CD4-positive, alpha-beta T cell treated with Interleukin-1 beta for 1 hour (primary cell): ENCODE measurements around the gene C10orf95.
A peak's percentile ranks its signal among the peaks of the same experiment; 100 is the strongest.

Source experiments
- DNase-seq, 2 donors: peaks; one replicate each; pipeline ENCODE4 v3.0.0-alpha.2; 2020 to 2022

C10orf95 gene

GRCh38 chr10:102433619-102434046 is 17.7 kb downstream of the C10orf95 start:
- no peak for DNase-seq

DNA sequence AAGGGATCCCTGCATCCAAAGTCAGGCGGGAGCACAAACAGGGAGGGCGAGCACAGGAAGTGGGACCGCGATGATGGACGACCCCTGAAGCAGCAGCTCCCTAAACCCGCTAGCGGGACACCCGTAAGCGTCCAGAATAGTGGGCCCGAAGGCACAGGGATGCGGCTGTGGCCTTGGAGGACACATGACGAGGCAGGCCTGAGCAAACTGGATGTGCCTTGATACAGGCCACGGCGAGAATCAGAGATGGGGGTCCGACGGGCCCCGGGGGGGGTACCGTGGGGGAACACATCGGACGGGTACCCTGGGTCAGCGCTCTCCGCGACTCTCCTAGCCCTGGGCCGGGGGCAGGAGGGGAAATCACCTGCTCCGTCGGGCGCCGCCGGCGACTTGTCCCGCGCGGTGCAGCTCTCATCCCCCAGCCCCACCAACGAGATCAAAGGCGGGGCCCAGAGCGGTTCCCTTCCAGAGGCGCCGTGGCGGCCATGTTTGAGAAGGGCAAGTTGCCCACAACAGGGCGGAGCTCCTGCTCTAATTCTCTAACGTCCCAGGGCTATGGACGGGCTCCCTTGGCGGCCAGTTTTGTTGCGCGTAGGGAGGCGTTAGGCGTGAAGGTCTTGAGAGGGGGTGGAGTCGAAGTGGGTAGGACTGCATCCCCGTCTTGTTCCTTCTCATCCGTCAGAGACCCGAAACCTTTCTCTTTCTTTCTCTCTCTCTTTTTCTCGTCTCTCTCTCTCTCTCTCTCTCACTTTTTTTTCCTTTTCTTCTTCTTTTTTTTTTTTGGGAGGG is 19.0 kb downstream of the C10orf95 start, which contains the start of gene CUEDC2:
Gene CUEDC2 (minus strand): TSS at position 413 of the 789 bp plus-strand sequence. CDS start 7,386 bp downstream, outside the sequence.
- peak; percentile 93 to 97 for DNase-seq

DNA sequence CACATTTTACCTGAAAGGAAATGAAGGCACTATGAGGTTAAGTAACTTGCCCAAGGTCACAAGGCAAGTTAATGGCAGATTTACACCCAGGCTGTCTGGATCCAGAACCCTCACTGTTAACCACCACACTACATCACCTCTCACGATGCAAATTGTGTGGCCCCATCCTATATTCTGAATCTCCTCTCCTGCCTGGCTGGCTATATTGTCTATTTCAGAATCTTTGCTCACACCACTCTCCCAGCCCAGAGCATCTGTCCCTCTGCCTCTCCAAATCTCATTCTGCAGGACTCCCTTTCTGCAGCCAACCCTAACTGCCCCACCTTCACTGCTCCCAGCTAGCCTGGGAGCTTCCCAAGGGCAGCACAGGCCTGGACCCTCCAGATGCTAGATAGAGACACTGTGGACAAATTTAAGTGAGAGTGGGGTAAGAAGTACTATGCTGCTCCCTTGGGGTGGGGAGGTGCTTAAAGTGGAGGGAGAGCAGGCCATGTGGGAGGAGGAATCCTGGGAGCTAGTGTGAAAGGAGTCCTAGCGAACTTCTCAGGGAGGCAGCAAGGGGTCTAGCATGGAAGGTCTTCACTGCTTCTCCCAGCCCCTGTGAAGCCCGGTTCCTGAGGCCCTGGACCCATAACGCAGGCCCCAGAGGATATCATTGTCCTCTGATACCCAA is 19.8 kb downstream of the C10orf95 start:
- no peak for DNase-seq

- DNase-seq, result no peak
Observed at GRCh38 chr10:102429468-102429867, 21.9 kb downstream of the C10orf95 start.

DNA sequence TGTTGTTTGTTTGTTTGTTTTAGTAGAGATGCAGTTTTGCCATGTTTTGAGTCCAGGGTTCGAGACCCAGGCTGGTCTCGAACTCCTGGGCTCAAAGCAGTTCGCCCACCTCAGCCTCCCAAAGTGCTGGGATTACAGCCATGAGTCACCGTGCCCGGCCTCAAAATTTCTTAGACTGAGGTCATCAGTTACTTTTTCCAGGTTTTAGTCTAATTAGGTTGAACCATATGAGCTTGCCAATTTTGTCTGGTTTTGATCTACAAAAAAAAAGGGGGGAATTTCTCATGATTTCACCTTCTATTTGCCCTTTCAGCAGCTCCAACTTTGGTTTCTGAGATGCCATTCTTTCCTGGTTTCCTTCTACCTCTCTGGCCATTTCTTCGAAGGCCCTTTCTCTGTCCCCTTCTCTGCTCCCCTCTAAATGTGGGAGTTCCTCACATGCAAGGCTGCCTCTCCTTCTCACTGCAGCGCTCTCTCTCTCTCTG is 24.5 kb downstream of the C10orf95 start:
- no peak for DNase-seq

GRCh38 chr10:102425444-102425843 is 25.9 kb downstream of the C10orf95 start:
- DNase-seq, result no peak

DNA sequence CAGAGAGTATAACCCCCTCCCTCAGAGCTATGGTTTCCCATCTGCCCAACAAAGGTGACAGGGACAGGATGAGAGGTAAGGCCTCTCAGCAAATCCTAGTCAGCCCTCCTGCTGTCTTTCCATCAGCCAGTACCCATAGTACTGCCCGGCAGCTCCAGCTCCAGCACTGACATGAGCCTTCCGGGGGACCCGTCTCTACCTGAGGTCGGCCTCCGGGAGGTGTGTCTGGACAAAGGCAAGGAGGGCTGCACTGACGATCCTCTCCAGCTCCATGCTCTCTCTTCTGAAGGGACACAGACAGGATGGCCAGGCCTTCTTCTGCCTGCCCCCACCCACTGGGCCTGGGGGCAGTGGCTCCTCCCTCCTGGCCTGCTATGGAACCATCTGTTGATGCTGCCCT is 26.4 kb downstream of the C10orf95 start:
- no peak for DNase-seq

GRCh38 chr10:102424145-102424544 is 27.2 kb downstream of the C10orf95 start:
- no peak for DNase-seq

GRCh38 chr10:102423372-102423968 is 27.9 kb downstream of the C10orf95 start:
- no peak for DNase-seq

DNA sequence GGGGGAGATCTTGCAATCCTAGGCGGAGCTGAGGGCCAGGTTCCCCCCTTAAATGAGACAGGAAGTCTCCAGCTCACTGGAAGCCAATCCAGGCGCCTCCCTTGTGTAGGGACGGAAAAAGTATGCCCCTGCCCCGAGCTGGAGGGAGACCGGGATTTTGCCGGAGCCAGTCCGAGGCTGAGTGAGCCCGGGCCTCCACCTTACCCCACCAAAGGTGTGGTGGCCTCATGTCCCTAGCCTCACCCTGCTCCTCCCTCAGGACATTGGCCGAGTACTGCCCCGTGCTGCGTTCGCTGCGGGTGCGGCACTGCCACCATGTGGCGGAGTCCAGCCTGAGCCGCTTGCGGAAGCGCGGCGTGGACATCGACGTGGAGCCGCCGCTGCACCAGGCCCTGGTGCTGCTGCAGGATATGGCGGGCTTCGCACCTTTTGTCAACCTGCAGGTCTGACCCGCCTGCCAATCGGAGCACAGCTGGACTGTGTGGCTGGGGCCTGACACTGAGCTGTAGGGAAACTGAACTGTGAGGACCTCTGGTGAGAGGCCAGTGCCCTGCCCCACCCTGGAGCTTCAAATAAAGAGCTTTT is 28.7 kb downstream of the C10orf95 start:
- peak; percentile 57 to 72 for DNase-seq

DNA sequence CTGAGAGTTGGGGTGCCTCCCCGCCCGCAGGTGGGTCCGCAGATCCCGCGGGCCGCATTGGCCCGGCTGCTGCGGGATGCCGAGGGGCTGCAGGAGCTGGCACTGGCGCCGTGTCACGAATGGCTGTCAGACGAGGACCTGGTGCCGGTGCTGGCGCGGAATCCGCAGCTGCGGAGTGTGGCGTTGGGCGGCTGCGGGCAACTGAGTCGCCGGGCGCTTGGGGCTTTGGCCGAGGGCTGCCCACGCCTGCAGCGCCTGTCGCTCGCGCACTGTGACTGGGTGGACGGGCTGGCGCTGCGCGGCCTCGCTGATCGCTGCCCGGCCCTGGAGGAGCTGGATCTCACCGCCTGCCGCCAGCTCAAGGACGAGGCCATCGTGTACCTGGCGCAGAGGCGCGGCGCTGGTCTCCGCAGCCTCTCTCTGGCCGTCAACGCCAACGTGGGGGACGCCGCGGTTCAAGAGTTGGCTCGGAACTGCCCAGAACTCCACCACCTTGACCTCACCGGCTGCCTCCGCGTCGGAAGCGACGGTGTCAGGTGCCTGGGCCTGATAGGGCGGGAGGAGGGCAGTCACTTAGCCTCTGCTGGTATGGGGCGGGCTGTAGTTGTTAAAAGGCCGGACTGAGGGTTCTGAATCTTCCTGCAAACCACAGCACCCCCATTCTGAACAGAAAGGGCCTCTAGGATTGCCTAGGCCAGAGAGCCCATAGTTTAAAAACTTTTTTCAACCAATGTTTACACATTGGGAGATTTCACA is 29.4 kb downstream of the C10orf95 start:
- peak in 1 of 2 donors; percentile 25 for DNase-seq

GRCh38 chr10:102421507-102421756 is 29.9 kb downstream of the C10orf95 start:
- DNase-seq, result no peak

GRCh38 chr10:102420714-102421506 is 30.4 kb downstream of the C10orf95 start, which contains the start of gene FBXL15:
Gene FBXL15 (plus strand): TSS chr10:102420836. CDS start chr10:102421130, 294 bp downstream.
- DNase-seq, result peak; percentile 95 to 97

DNA sequence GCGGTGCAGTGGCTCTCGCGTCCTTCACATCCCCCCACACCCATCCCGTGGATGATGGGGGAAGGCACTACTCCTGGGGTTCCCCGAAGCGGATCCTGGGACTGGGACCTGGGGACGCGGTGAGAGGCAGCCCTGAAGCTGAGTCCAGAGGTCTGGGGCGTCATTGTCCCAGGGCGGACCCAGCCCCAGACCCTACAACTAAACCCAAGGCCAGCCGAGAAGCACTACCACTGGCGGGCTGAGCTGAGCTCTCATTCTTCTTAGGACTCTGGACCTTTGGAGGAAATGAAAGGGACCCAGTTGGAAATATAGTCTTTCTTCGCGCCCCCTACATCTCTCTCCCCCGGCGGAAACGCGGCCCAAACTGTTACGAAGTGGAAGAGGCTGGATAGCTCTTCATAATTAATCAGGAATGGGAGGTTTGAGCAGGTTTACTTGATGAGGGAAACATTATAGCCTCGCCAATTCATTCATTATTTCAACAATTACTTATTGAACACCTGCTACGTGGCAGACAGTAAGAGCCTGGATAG is 31.1 kb downstream of the C10orf95 start:
- no peak for DNase-seq

DNA sequence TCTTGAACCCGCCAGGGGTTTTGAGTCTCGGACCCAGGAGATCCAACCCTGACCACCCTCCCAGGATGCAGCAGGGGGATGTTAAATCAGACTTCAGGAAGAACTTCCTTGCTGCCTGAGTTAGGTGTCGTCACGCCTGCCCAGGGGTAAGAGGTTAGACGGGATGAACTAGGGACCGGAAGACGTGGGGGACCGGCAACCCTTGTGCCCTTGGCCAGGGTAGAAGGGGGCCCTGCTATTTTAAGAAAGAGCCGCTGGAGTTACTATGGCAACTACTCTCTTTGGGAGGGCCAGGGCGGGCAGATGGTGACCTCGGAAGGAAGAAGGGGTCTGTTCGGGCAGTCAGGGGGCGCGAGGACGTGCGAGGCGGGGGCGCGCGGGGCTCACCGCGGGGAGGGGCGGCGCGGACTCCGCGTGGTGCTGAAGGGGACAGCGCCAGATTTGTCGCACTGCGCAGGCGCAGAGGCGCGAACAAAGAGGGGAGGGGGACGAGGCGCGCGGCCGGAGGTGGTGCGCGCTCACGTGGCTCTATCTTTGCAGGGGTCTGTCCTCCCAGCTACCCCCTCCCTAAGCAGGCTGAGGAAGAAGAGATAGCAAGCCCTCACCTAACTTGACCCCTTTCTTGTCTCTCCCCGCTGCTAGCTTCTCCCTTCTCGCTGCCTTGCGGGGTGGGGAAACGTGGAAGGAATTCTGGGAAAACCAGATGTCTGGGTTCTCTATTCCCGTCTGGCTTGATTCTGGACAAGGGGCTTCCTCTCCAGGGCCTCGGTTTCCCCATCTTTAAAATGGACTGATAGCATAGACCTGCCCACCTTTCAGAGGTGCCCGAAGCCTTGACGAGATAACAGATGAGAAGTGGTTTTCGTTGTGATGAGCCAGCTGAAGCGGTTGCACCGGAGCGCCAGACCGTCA is 31.8 kb downstream of the C10orf95 start:
- peak; percentile 61 to 74 for DNase-seq

DNA sequence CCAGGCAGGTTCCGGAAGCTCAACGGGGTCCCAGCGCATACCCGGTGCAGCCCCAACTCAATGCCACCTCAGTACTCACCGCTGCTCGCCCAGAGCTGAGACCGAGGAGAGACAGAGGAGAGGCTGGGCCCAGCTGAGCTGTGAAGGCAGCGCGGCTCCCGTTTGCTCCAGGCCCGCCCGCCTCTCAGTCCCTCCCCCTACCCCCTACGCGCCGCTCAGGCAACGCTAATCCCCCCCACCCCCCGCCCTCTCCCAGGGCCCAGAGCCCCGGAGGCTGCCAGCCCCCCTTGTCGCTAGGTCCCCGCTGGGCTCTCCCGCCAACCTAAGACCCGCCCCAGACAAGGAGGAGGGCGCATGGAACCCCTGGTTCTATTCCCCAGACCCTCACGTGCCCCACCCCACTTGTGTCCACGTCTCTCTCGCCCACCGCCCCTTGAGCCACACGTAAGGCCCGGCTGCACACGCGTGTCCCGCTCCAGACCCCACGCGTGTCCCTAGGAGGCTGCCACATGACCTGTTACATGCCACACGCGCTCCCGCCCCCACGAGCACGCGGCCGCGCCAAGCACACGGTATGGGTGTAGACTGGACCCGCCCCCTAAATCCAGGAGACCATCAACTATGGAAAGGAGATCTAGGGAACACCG is 32.6 kb downstream of the C10orf95 start, which contains the start of gene PSD:
Gene PSD (minus strand): TSS at position 164 of the 647 bp plus-strand sequence. CDS start 1,747 bp downstream, outside the sequence.
- no peak for DNase-seq

- no peak for DNase-seq
Observed at GRCh38 chr10:102416695-102417094, 34.6 kb downstream of the C10orf95 start.

GRCh38 chr10:102416283-102416682 is 35.1 kb downstream of the C10orf95 start:
- DNase-seq, result no peak

- DNase-seq, result no peak
Observed at GRCh38 chr10:102414749-102415148, 36.6 kb downstream of the C10orf95 start.
